Activated T-helper 2 cell treated with anti-CD3 and anti-CD28 coated beads, Interferon-gamma antibody, Interleukin-2, Interleukin-4, amounts not matched to agents 10 μg/mL and 5 μg/mL and 100 μg/mL, durations not matched to agents 14 hours and 24 hours and 36 hours (primary cell): ENCODE data around the gene MEIOB. TPM values are rescaled to one million over a fixed set of nuclear protein-coding genes. Genes with fewer than 3 reads are reported as not detected.

Experiments
- DNase-seq: peaks from one replicate; pipeline ENCODE4 v3.0.0; 2021; ENCODE audit warnings: low spot score
- H3K27ac Mint-ChIP-seq: one replicate; pipeline ENCODE4 v1.8.0; 2021; ENCODE audit warnings: mixed read lengths
- H3K27me3 Mint-ChIP-seq: one replicate; pipeline ENCODE4 v1.8.0; 2021; ENCODE audit warnings: low read depth, mixed read lengths
- H3K36me3 Mint-ChIP-seq: one replicate; pipeline ENCODE4 v1.8.0; 2021; ENCODE audit warnings: low read depth, mixed read lengths
- H3K4me1 Mint-ChIP-seq: one replicate; pipeline ENCODE4 v1.8.0; 2021; ENCODE audit warnings: low read depth, mixed read lengths
- H3K4me3 Mint-ChIP-seq: one replicate; pipeline ENCODE4 v1.8.0; 2021; ENCODE audit warnings: low read depth, mild to moderate bottlenecking, moderate library complexity, mixed read lengths
- H3K9me3 Mint-ChIP-seq: one replicate; pipeline ENCODE4 v1.8.0; 2021; ENCODE audit warnings: mixed read lengths
- intact Hi-C: fragments of 100-400 bp; cut with micrococcal nuclease; formaldehyde crosslinking; loops from one replicate; pipeline ENCODE4 v1.15.1; 2023
- total RNA-seq: library from RNA; stranded (reverse); gene quantifications from 2 replicates; pipeline ENCODE4 v1.2.3, GENCODE V29; 2022

The MEIOB gene
- total RNA-seq, 1 donor from 2014 or later, result not detected

GRCh38 chr16:1787322-1788094 lies 84.5 kb downstream of the MEIOB start:
- no peak for DNase-seq
- peaks cover 2% of the 10 kb centered on the region for H3K4me1 Mint-ChIP-seq
- intact Hi-C loops, result no loop called here

GRCh38 chr16:1787056-1787321 lies 85.0 kb downstream of the MEIOB start:
- Mint-ChIP-seq H3K36me3 (peaks cover 16% of the 10 kb centered on the region), H3K9me3 (no peaks in the 10 kb centered on the region), H3K4me3 (no peak overlapping the region), H3K27me3 (no peaks in the 10 kb centered on the region), H3K4me1 (peaks cover 2% of the 10 kb centered on the region), H3K27ac (no peak overlapping the region)
- intact Hi-C loops, result no loop called here
- no peak for DNase-seq

More at GRCh38 chr16:1787322-1788094, 84.5 kb downstream of the MEIOB start:
- Mint-ChIP-seq H3K36me3 (peaks cover 16% of the 10 kb centered on the region), H3K27ac (no peak overlapping the region), H3K4me3 (no peak overlapping the region), H3K27me3 (no peaks in the 10 kb centered on the region), H3K9me3 (no peaks in the 10 kb centered on the region)

GRCh38 chr16:1786242-1787055 lies 85.5 kb downstream of the MEIOB start:
- Mint-ChIP-seq H3K36me3 (peaks cover 16% of the 10 kb centered on the region), H3K9me3 (no peaks in the 10 kb centered on the region), H3K4me1 (peaks cover 7% of the 10 kb centered on the region), H3K4me3 (no peak overlapping the region), H3K27me3 (no peaks in the 10 kb centered on the region), H3K27ac (no peak overlapping the region)
- DNase-seq, result no peak
- intact Hi-C loops, result no loop called here

- Mint-ChIP-seq H3K4me1 (peaks cover 11% of the 10 kb centered on the region), H3K27ac (no peak overlapping the region), H3K9me3 (no peaks in the 10 kb centered on the region), H3K36me3 (peaks cover 16% of the 10 kb centered on the region), H3K27me3 (no peaks in the 10 kb centered on the region), H3K4me3 (no peak overlapping the region)
- DNase-seq, result no peak
- intact Hi-C loops, result no loop called here
Observed at GRCh38 chr16:1785846-1786170, 86.2 kb downstream of the MEIOB start.

- intact Hi-C loops, result loop anchor here (5.0 kb wide), 1 partner anchor 78 kb away; the partner anchor contains the start of gene MAPK8IP3
- H3K9me3 Mint-ChIP-seq, result no peaks in the 10 kb centered on the region
- H3K27me3 Mint-ChIP-seq, result no peaks in the 10 kb centered on the region
- peak overlapping the region; percentile 61 for H3K4me3 Mint-ChIP-seq
- H3K36me3 Mint-ChIP-seq, result peaks cover 16% of the 10 kb centered on the region
- H3K4me1 Mint-ChIP-seq, result peaks cover 11% of the 10 kb centered on the region
- no peak overlapping the region for H3K27ac Mint-ChIP-seq
- DNase-seq, result no peak
Observed at GRCh38 chr16:1784977-1785845, 86.8 kb downstream of the MEIOB start.

Other genes starting within 250 kb of the MEIOB start
- gene JPT2, start 193.9 kb downstream of the MEIOB start, total RNA-seq, result 95.0 and 98.0 TPM in 2 replicates
- 74.8 and 77.5 TPM in 2 replicates for gene MAPK8IP3, start 166.0 kb downstream of the MEIOB start, total RNA-seq
- 45.6 and 46.1 TPM in 2 replicates for gene NME3, start 100.6 kb downstream of the MEIOB start, total RNA-seq
- 26.1 and 26.2 TPM in 2 replicates for gene EME2, start 99.4 kb downstream of the MEIOB start, total RNA-seq
- 179 and 184 TPM in 2 replicates for gene MRPS34, start 99.0 kb downstream of the MEIOB start, total RNA-seq
- 27.1 and 28.3 TPM in 2 replicates for gene SPSB3, start 89.6 kb downstream of the MEIOB start, total RNA-seq
- gene NUBP2, start 89.2 kb downstream of the MEIOB start, total RNA-seq, result 64.5 and 66.7 TPM in 2 replicates
- gene IGFALS, start 78.5 kb downstream of the MEIOB start, total RNA-seq, result not detected in 2 replicates
- 60.3 and 67.6 TPM in 2 replicates for gene HAGH, start 45.3 kb downstream of the MEIOB start, total RNA-seq
- gene FAHD1, start 45.0 kb downstream of the MEIOB start, total RNA-seq, result 17.6 and 20.8 TPM in 2 replicates
- gene HS3ST6, start 46.3 kb upstream of the MEIOB start, total RNA-seq, result not detected in 2 replicates
- gene MSRB1, start 71.0 kb upstream of the MEIOB start, total RNA-seq, result 33.5 and 35.0 TPM in 2 replicates
- 0.66 and 0.85 TPM in 2 replicates for gene RPL3L, start 82.5 kb upstream of the MEIOB start, total RNA-seq
- 132 TPM in 2 replicates for gene NDUFB10, start 87.4 kb upstream of the MEIOB start, total RNA-seq
- 3,560 and 3,687 TPM in 2 replicates for gene RPS2, start 92.7 kb upstream of the MEIOB start, total RNA-seq
- gene RNF151, start 94.7 kb upstream of the MEIOB start, total RNA-seq, result 0.39 TPM in 1 of 2 replicates, not detected in the other
- gene TBL3, start 99.9 kb upstream of the MEIOB start, total RNA-seq, result 64.2 and 72.5 TPM in 2 replicates
- 0.21 and 0.23 TPM in 2 replicates for gene NOXO1, start 109.3 kb upstream of the MEIOB start, total RNA-seq
- 39.2 and 40.0 TPM in 2 replicates for gene GFER, start 112.0 kb upstream of the MEIOB start, total RNA-seq
- gene SYNGR3, start 117.8 kb upstream of the MEIOB start, total RNA-seq, result 21.1 and 21.3 TPM in 2 replicates
- 82.0 and 83.3 TPM in 2 replicates for gene ZNF598, start 137.7 kb upstream of the MEIOB start, total RNA-seq
- 4.2 and 5.1 TPM in 2 replicates for gene NPW, start 147.6 kb upstream of the MEIOB start, total RNA-seq
- 2.3 and 2.6 TPM in 2 replicates for gene NHERF2, start 154.7 kb upstream of the MEIOB start, total RNA-seq
- 43.5 and 54.7 TPM in 2 replicates for gene NTHL1, start 175.7 kb upstream of the MEIOB start, total RNA-seq
- gene TSC2, start 175.8 kb upstream of the MEIOB start, total RNA-seq, result 89.7 and 92.8 TPM in 2 replicates